ENCODE data around the gene MRPL2. TPM values are rescaled to one million over a fixed set of nuclear protein-coding genes. Genes with fewer than 3 reads are reported as not detected.

The MRPL2 gene
- total RNA-seq, 1 donor from 2014 or later, result 42.9 TPM

GRCh38 chr6:43026365-43026764, 32.9 kb downstream of the MRPL2 start:
- Mint-ChIP-seq H3K4me1 (ENCODE audit: low read depth) (peaks cover 11% of the 10 kb centered on the region), H3K9me3 (ENCODE audit: low read depth) (no peaks in the 10 kb centered on the region), H3K36me3 (ENCODE audit: low read depth) (peaks cover 26% of the 10 kb centered on the region), H3K27ac (ENCODE audit: unreplicated experiment) (no peak overlapping the region), H3K27me3 (ENCODE audit: low read depth) (no peaks in the 10 kb centered on the region), H3K4me3 (ENCODE audit: unreplicated experiment) (no peak overlapping the region)
- no peak for DNase-seq (ENCODE audit: low spot score)
- TF ChIP-seq CTCF (IDR thresholded peaks at IDR 0.05), result no peak

GRCh38 chr6:43024436-43024835, 34.8 kb downstream of the MRPL2 start:
- H3K27ac Mint-ChIP-seq (ENCODE audit: unreplicated experiment), result no peak overlapping the region
- no peaks in the 10 kb centered on the region for H3K9me3 Mint-ChIP-seq (ENCODE audit: low read depth)
- peaks cover 20% of the 10 kb centered on the region for H3K36me3 Mint-ChIP-seq (ENCODE audit: low read depth)
- TF ChIP-seq CTCF (IDR thresholded peaks at IDR 0.05), result no peak
- H3K27me3 Mint-ChIP-seq (ENCODE audit: low read depth), result no peaks in the 10 kb centered on the region
- H3K4me3 Mint-ChIP-seq (ENCODE audit: unreplicated experiment), result peak overlapping the region; percentile 1
- no peak for DNase-seq (ENCODE audit: low spot score)
- H3K4me1 Mint-ChIP-seq (ENCODE audit: low read depth), result peaks cover 21% of the 10 kb centered on the region

GRCh38 chr6:43021270-43022047, 37.8 kb downstream of the MRPL2 start, which contains the start of gene RRP36:
Gene RRP36 (plus strand): TSS chr6:43021623. CDS start chr6:43021655, 32 bp downstream.
- Mint-ChIP-seq H3K27ac (ENCODE audit: unreplicated experiment) (peak within 1 kb of the TSS; percentile 92), H3K4me1 (ENCODE audit: low read depth) (peaks cover 33% of the 10 kb centered on the region), H3K4me3 (ENCODE audit: unreplicated experiment) (peak within 1 kb of the TSS; percentile 91), H3K27me3 (ENCODE audit: low read depth) (no peaks in the 10 kb centered on the region), H3K9me3 (ENCODE audit: low read depth) (no peaks in the 10 kb centered on the region), H3K36me3 (ENCODE audit: low read depth) (peaks cover 21% of the 10 kb centered on the region)
- no peak for DNase-seq (ENCODE audit: low spot score)
- no peak for TF ChIP-seq CTCF (IDR thresholded peaks at IDR 0.05)

DNA sequence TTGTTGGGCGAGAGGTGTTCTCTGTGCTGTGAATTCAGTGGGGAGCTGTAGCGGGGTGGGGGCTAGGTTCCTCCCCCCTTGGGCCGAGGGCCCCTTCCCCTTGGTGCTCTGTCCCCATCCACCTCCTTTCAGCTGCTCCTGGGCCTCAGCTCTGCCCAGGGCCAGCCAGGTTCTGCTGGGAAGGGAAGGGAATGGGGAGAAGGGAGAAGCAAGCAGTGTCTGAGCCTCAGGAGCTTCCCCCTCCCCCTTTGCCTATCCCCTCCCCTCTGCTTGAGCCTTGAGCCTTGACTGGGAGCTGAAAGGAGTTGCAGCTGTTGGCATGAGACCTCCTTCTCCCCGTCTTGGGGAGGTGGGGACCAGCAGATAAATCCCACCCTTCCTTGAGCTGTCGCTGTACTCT, 38.4 kb downstream of the MRPL2 start:
- no peaks in the 10 kb centered on the region for H3K27me3 Mint-ChIP-seq (ENCODE audit: low read depth)
- TF ChIP-seq CTCF (IDR thresholded peaks at IDR 0.05), result no peak
- peaks cover 19% of the 10 kb centered on the region for H3K36me3 Mint-ChIP-seq (ENCODE audit: low read depth)
- peak overlapping the region; percentile 69 for H3K4me3 Mint-ChIP-seq (ENCODE audit: unreplicated experiment)
- DNase-seq (ENCODE audit: low spot score), result no peak
- peak overlapping the region; percentile 80 for H3K27ac Mint-ChIP-seq (ENCODE audit: unreplicated experiment)
- H3K9me3 Mint-ChIP-seq (ENCODE audit: low read depth), result no peaks in the 10 kb centered on the region
- H3K4me1 Mint-ChIP-seq (ENCODE audit: low read depth), result peaks cover 39% of the 10 kb centered on the region

DNA sequence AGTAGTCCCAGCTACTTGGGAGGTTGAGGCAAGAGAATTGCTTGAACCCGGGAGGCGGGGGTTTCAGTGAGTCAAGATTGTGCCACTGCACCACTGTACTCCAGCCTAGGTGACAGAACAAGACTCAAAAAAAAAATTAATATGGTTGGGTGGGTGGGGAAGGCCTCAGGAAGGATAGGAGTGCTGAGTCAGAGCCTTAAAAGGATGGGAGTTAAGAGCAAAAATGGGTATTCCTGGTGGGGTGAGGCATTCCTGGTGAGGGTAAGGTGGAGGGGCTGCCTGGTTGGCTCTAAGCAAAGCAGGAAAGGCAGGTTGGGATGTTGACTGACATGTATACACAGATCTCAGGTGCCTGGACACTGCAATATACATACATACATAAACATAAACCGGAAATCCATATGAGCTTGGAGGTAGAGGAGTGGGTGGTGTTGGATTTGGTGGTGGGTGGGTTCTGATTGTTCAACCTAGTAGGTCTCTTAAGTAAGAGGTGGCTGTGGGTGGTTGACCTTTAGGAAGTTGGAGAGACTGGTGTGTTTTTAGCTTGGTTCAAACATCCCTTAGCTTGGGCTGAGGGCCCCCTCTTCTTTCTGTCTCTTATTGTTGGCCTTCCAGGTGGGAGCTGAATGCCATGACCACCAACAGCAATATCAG, 39.1 kb downstream of the MRPL2 start:
- Mint-ChIP-seq H3K4me1 (ENCODE audit: low read depth) (peaks cover 44% of the 10 kb centered on the region), H3K27ac (ENCODE audit: unreplicated experiment) (peak overlapping the region; percentile 66), H3K4me3 (ENCODE audit: unreplicated experiment) (no peak overlapping the region), H3K36me3 (ENCODE audit: low read depth) (peaks cover 17% of the 10 kb centered on the region), H3K27me3 (ENCODE audit: low read depth) (no peaks in the 10 kb centered on the region), H3K9me3 (ENCODE audit: low read depth) (no peaks in the 10 kb centered on the region)
- no peak for DNase-seq (ENCODE audit: low spot score)
- no peak for TF ChIP-seq CTCF (IDR thresholded peaks at IDR 0.05)
